Kidney epithelial cell (primary cell): ENCODE measurements around the gene RTP3. TPM values are rescaled to one million over a fixed set of nuclear protein-coding genes. Genes with fewer than 3 reads are reported as not detected.

Source experiments
- DNase-seq: peaks from one replicate; pipeline ENCODE4 v3.0.0-alpha.2; 2010; ENCODE audit warnings: low read depth
- H3K27me3 ChIP-seq: 2 replicates; pipeline ENCODE4 v1.6.0; 2011; ENCODE audit warnings: low read length; ENCODE audit not compliant: control insufficient read depth, insufficient read depth
- H3K36me3 ChIP-seq: 2 replicates; pipeline ENCODE4 v1.5.1; 2011; ENCODE audit warnings: low read length; ENCODE audit not compliant: control insufficient read depth, insufficient read depth
- H3K4me3 ChIP-seq: 2 replicates; pipeline ENCODE4 v1.5.1; 2011; ENCODE audit warnings: low read depth, mild to moderate bottlenecking, control low read depth, low read length
- total RNA-seq: library from RNA; depleted of rRNA; stranded (reverse); fragments of >200 nt; gene quantifications from 2 replicates; pipeline ENCODE4 v1.2.3, GENCODE V29; 2015
- TF ChIP-seq, protein P1 (sequence below): IDR thresholded peaks from 2 replicates; pipeline ENCODE4 v1.5.1; 2011; ENCODE audit warnings: mild to moderate bottlenecking, moderate library complexity, low read length, control low read depth, inconsistent platforms; ENCODE audit not compliant: insufficient read depth, poor library complexity, severe bottlenecking

Gene RTP3
- total RNA-seq, 1 donor from 2014 or later, result not detected

GRCh38 chr3:46512191-46512749 is 14.5 kb downstream of the RTP3 start:
- Histone ChIP-seq H3K36me3 (no peaks in the 10 kb centered on the region), H3K4me3 (no peak overlapping the region), H3K27me3 (no peaks in the 10 kb centered on the region)
- no peak for DNase-seq
- TF ChIP-seq, protein P1, sequence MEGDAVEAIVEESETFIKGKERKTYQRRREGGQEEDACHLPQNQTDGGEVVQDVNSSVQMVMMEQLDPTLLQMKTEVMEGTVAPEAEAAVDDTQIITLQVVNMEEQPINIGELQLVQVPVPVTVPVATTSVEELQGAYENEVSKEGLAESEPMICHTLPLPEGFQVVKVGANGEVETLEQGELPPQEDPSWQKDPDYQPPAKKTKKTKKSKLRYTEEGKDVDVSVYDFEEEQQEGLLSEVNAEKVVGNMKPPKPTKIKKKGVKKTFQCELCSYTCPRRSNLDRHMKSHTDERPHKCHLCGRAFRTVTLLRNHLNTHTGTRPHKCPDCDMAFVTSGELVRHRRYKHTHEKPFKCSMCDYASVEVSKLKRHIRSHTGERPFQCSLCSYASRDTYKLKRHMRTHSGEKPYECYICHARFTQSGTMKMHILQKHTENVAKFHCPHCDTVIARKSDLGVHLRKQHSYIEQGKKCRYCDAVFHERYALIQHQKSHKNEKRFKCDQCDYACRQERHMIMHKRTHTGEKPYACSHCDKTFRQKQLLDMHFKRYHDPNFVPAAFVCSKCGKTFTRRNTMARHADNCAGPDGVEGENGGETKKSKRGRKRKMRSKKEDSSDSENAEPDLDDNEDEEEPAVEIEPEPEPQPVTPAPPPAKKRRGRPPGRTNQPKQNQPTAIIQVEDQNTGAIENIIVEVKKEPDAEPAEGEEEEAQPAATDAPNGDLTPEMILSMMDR, result no peak

DNA sequence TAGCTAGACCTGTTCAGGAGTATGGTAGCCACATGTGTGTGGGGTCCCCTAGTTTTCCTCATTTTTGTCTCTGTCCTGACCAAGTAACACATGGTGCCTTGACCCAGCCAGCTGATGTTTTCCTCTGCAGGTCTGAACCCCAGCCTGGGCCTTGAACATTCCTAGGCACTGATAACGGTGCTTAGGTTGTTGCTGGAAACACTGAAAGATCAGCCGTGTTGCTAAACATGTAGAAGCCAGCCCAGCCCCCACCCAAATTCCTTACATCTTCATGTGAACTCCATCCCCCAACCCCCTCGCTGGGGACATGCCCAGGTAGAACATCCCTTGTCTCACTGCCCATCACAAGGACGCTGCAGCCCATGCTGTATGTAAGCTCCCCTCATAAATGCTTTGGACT is 18.7 kb downstream of the RTP3 start:
- Histone ChIP-seq H3K4me3 (no peak overlapping the region), H3K27me3 (no peaks in the 10 kb centered on the region), H3K36me3 (no peaks in the 10 kb centered on the region)
- TF ChIP-seq, protein P1, result no peak
- DNase-seq, result no peak

GRCh38 chr3:46517016-46517783 is 19.4 kb downstream of the RTP3 start:
- TF ChIP-seq, protein P1, result no peak
- H3K36me3 ChIP-seq, result no peaks in the 10 kb centered on the region
- DNase-seq, result peak; percentile 63
- H3K4me3 ChIP-seq, result no peak overlapping the region
- H3K27me3 ChIP-seq, result no peaks in the 10 kb centered on the region

DNA sequence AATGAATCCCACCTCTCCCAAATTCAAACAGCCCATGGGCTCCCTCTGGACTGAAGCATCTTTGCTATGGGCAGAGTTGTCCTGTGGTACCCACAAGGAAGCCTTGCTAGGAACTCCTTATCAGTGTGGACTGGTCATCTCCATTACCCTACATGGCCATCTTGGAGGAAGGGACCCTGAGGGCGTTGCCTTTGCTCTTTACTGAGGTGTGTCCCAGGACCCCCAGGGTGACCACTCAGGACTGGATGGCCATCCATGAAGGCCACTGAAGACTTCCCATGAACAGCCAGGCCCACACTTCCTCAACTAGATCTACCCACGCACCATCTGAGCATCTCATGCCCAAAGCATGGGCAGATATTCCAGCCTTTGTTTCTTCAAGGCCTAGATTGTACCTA is 20.0 kb downstream of the RTP3 start:
- TF ChIP-seq, protein P1, result no peak
- H3K27me3 ChIP-seq, result no peaks in the 10 kb centered on the region
- DNase-seq, result no peak
- no peaks in the 10 kb centered on the region for H3K36me3 ChIP-seq
- H3K4me3 ChIP-seq, result no peak overlapping the region

DNA sequence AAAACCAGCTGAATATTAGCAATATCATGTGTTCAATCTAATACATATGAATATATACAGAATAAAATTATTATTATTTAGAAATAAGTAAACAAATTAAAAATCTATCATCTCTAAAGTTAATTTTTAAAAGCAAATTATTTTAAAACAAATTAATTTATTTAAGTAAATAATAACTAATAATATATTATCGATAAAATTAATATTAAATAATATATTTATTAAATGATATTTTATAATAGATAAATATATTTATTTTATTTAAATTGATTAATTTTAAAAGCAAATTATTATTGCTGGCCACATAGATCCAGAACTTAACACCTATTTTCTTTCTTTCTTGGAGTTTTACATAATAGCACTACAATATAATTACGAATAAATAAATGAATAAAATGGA is 22.2 kb downstream of the RTP3 start:
- TF ChIP-seq, protein P1, result no peak
- no peaks in the 10 kb centered on the region for H3K27me3 ChIP-seq
- no peaks in the 10 kb centered on the region for H3K36me3 ChIP-seq
- no peak for DNase-seq
- no peak overlapping the region for H3K4me3 ChIP-seq

GRCh38 chr3:46520531-46520930 is 22.8 kb downstream of the RTP3 start:
- Histone ChIP-seq H3K4me3 (no peak overlapping the region), H3K27me3 (no peaks in the 10 kb centered on the region), H3K36me3 (no peaks in the 10 kb centered on the region)
- TF ChIP-seq, protein P1, result no peak
- DNase-seq, result no peak
